Measurements from ENCODE around the gene IWS1.

IWS1 gene

DNA sequence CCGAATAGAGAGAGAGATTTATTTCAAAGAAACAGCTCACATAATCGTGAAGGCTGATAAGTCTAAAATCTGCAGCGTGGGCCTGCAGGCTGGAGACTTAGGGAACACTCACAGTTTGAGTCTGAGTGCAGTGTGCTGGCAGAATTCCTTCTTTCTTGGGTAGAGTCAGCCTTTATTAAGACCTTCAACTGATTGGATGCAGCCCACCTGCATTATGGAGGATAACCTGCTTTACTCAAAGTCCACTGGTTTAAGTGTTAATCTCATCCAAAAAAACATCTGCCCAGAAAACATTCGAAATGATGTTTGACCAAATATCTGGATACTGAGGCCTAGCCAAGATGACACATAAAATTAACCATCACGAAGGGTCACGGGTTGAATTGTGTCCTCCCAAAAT is 91.8 kb downstream of the IWS1 start:
- no peak overlapping the region for H3K4me3 ChIP-seq (ENCODE audit: low read depth, low read length)
- TF ChIP-seq, protein P1, sequence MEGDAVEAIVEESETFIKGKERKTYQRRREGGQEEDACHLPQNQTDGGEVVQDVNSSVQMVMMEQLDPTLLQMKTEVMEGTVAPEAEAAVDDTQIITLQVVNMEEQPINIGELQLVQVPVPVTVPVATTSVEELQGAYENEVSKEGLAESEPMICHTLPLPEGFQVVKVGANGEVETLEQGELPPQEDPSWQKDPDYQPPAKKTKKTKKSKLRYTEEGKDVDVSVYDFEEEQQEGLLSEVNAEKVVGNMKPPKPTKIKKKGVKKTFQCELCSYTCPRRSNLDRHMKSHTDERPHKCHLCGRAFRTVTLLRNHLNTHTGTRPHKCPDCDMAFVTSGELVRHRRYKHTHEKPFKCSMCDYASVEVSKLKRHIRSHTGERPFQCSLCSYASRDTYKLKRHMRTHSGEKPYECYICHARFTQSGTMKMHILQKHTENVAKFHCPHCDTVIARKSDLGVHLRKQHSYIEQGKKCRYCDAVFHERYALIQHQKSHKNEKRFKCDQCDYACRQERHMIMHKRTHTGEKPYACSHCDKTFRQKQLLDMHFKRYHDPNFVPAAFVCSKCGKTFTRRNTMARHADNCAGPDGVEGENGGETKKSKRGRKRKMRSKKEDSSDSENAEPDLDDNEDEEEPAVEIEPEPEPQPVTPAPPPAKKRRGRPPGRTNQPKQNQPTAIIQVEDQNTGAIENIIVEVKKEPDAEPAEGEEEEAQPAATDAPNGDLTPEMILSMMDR (IDR thresholded peaks at IDR 0.05; ENCODE audit: low read depth, low read length, missing control alignments), result no peak
- no peak for DNase-seq (ENCODE audit: low read depth)

DNA sequence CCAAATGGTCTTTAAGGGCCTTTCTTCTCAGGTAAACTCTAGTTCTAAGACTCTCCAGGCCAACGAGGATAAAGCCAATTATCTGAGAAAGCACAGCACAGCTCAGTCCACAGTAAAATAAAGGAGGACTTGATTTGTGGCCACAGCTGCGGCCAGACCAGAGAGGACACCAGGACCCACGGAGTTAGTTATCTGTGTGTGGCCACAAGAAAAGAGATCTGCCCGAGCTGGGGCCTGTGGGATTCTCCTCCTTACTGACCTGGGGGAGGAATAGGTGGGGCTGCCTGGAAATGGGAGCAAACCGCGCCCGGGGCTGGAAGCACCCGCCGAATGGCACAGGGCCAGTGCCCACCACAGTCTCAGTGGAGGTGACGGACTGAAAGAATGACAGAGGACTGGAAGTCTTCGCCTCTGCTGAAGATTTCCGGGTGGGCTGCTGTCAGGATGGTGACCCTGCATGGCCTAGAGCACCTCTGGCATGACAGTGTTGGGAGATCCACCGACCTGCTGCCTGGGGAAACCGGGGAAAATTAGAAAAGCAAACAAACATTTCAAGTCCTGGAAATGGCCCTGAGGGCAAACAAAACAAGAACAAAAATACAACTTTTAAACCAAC is 94.8 kb downstream of the IWS1 start:
- no peak for DNase-seq (ENCODE audit: low read depth)
- TF ChIP-seq, protein P1 (IDR thresholded peaks at IDR 0.05; ENCODE audit: low read depth, low read length, missing control alignments), result no peak
- no peak overlapping the region for H3K4me3 ChIP-seq (ENCODE audit: low read depth, low read length)

Data from GM12864 (cell line).